NCI-H2081 treated with DMSO at 0.1 percent for 48 hours (cell line): ENCODE results near the gene E2F3.
A peak's percentile ranks its signal among the peaks of the same experiment; 100 is the strongest.

Experiments used
- DNase-seq: peaks from one replicate; lab custom pipeline; 2025; lab: John Stamatoyannopoulos, UW

The E2F3 gene

GRCh38 chr6:20401205-20402091 is at the start of gene E2F3:
TSS of gene E2F3 (plus strand) at chr6:20401879. CDS start at chr6:20402233, 354 bp downstream.
- DNase-seq: peak; percentile 98

- no peak for DNase-seq
These were observed 49.3 kb upstream of the E2F3 start for GRCh38 chr6:20352346-20352745.

- no peak for DNase-seq
These were observed 48.5 kb upstream of the E2F3 start for GRCh38 chr6:20353134-20353533.

GRCh38 chr6:20354366-20354765 is 47.3 kb upstream of the E2F3 start:
- DNase-seq: no peak

GRCh38 chr6:20360471-20361119 is 41.1 kb upstream of the E2F3 start:
- no peak for DNase-seq

GRCh38 chr6:20362623-20363022 is 39.1 kb upstream of the E2F3 start:
- DNase-seq: no peak

- no peak for DNase-seq
These were observed 37.4 kb upstream of the E2F3 start for GRCh38 chr6:20364327-20364726.

GRCh38 chr6:20365456-20365855 is 36.2 kb upstream of the E2F3 start:
- DNase-seq: no peak

- DNase-seq: no peak
These were observed 35.4 kb upstream of the E2F3 start for GRCh38 chr6:20366082-20366830.

- DNase-seq: no peak
These were observed 33.8 kb upstream of the E2F3 start for GRCh38 chr6:20367743-20368485.

- no peak for DNase-seq
These were observed 31.3 kb upstream of the E2F3 start for GRCh38 chr6:20370393-20370792.

- DNase-seq: no peak
These were observed 30.9 kb upstream of the E2F3 start for GRCh38 chr6:20370801-20371200.

- no peak for DNase-seq
These were observed 26.2 kb upstream of the E2F3 start for GRCh38 chr6:20375436-20375835.

- no peak for DNase-seq
These were observed 23.9 kb upstream of the E2F3 start for GRCh38 chr6:20377623-20378265.

- no peak for DNase-seq
These were observed 22.4 kb upstream of the E2F3 start for GRCh38 chr6:20379231-20379630.

- no peak for DNase-seq
These were observed 15.5 kb upstream of the E2F3 start for GRCh38 chr6:20386218-20386617.

- DNase-seq: no peak
These were observed 12.6 kb upstream of the E2F3 start for GRCh38 chr6:20389066-20389465.

- no peak for DNase-seq
These were observed 8.4 kb upstream of the E2F3 start for GRCh38 chr6:20393297-20393696.

GRCh38 chr6:20399518-20399917 is 2.2 kb upstream of the E2F3 start:
- no peak for DNase-seq

- DNase-seq: no peak
These were observed 1.0 kb upstream of the E2F3 start for GRCh38 chr6:20400456-20401204.

- DNase-seq: no peak
These were observed 338 bp downstream of the E2F3 start for GRCh38 chr6:20402092-20402341.
